Measurements from ENCODE around the gene SCN4A.

- TF ChIP-seq POLR2A (IDR thresholded peaks at IDR 0.05; ENCODE audit: low read depth, low read length), result no peak
- TF ChIP-seq POLR2AphosphoS5 (IDR thresholded peaks at IDR 0.05; ENCODE audit: low read depth, low read length), result no peak
These were observed 28.4 kb upstream of the SCN4A start for GRCh38 chr17:64001091-64001579.
